Measurements from ENCODE around the gene BAIAP2L1.

BAIAP2L1 gene

DNA sequence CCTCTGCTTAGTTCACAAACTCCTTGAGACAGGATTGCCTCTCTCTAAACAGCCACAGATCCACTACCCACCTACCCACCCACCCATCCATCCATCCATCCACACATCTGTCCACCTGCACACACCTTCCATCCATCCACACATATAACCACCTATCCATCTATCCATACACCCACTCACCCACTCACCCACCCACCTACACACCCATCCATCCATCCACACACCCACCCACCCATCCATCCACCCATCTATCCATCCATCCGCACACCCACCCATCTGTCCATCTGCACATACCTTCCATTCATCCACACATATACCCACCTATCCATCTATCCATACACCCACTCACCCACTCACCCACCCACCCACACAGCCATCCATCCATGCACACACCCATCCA lies 158.5 kb downstream of the BAIAP2L1 start:
- no peak for DNase-seq (ENCODE audit: low read depth in 2 of 2, low spot score in 1 of 2)

DNA sequence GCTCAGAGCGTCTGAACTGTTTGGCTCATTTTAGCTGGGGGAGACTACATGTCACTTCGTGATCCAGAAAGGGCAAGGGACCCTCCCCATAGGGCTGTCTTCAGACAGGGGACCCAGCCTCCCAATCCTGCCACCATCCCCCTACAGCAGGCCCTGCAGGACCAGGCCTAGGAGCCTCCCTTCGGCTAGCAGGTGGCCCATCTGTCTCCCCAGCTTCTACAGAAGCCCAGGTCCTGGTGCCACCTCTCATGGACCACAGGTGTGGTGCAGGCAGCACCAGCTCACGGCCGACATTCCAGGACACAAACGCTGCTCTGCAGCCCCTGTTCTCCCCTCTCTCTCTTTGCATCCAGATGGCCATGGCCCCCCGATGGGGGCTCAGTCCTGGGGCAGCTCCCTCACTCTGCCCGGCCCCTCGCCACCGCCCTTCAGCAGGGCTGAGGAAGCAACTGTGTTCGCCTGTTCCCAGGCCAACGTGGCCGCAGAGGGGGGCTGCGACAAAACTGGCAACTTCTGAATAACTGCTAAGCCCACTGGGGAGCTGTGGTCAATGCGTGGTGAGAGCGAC lies 159.1 kb downstream of the BAIAP2L1 start:
- DNase-seq (ENCODE audit: low read depth in 2 of 2, low spot score in 1 of 2), result no peak
